ENCODE results near the gene TIGAR.

DNA sequence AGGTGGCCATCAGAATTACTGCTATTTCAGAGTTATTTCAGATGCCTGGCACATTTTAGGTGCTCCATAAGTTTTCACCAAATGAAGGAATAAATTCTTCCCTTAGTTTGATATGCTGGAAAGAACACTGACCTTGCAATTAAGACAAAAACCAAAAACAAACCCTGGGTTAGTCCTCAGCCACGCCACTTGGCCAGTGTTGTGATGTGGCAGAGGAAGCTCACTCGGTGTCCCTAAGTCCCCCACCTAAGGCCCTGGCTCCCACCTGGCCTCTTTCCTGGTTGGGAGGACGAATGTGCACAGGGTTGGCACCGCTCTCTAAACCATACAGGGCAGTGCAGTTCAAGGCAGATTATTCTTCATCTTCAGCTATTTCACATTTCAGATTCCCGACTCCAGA, 72.2 kb downstream of the TIGAR start:
- TF ChIP-seq POLR2AphosphoS5 (IDR thresholded peaks at IDR 0.05) (no peak), POLR2A (IDR thresholded peaks at IDR 0.05) (no peak)
- TF ChIP-seq, protein P1, sequence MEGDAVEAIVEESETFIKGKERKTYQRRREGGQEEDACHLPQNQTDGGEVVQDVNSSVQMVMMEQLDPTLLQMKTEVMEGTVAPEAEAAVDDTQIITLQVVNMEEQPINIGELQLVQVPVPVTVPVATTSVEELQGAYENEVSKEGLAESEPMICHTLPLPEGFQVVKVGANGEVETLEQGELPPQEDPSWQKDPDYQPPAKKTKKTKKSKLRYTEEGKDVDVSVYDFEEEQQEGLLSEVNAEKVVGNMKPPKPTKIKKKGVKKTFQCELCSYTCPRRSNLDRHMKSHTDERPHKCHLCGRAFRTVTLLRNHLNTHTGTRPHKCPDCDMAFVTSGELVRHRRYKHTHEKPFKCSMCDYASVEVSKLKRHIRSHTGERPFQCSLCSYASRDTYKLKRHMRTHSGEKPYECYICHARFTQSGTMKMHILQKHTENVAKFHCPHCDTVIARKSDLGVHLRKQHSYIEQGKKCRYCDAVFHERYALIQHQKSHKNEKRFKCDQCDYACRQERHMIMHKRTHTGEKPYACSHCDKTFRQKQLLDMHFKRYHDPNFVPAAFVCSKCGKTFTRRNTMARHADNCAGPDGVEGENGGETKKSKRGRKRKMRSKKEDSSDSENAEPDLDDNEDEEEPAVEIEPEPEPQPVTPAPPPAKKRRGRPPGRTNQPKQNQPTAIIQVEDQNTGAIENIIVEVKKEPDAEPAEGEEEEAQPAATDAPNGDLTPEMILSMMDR (IDR thresholded peaks at IDR 0.05) = no peak
